LNCAP (cell line): ENCODE measurements around the gene TTC12.

Experiments used
- TF ChIP-seq, protein P1 (sequence below): fragments of 450-650 bp; IDR thresholded peaks from 2 replicates; pipeline ENCODE4 v1.5.1; 2017; ENCODE audit warnings: mild to moderate bottlenecking

TTC12 gene

GRCh38 chr11:113351068-113351450 lies 36.7 kb downstream of the TTC12 start:
- TF ChIP-seq, protein P1, sequence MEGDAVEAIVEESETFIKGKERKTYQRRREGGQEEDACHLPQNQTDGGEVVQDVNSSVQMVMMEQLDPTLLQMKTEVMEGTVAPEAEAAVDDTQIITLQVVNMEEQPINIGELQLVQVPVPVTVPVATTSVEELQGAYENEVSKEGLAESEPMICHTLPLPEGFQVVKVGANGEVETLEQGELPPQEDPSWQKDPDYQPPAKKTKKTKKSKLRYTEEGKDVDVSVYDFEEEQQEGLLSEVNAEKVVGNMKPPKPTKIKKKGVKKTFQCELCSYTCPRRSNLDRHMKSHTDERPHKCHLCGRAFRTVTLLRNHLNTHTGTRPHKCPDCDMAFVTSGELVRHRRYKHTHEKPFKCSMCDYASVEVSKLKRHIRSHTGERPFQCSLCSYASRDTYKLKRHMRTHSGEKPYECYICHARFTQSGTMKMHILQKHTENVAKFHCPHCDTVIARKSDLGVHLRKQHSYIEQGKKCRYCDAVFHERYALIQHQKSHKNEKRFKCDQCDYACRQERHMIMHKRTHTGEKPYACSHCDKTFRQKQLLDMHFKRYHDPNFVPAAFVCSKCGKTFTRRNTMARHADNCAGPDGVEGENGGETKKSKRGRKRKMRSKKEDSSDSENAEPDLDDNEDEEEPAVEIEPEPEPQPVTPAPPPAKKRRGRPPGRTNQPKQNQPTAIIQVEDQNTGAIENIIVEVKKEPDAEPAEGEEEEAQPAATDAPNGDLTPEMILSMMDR = no peak

DNA sequence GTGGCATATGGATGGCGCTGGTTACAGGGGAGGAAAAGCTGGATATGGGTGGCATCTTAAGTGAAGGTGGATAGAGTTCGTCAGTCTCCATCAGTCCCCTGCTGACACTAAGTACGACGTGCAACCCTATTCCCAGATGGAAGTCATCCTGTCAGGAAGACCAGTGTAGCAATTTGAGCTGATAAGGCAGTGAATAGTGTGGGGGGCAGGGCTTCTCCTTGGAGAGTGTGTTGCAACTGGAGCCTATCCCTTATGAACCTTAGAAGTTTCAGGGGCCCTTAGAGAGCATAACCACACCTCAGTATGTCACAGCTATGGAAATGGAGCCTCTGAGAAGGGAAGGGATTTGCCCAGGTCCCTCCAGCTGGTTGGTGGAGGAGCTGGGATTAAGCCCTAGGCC lies 37.1 kb downstream of the TTC12 start:
- TF ChIP-seq, protein P1 = no peak

- TF ChIP-seq, protein P1 = no peak
These were observed 41.8 kb downstream of the TTC12 start for GRCh38 chr11:113356203-113356602.

DNA sequence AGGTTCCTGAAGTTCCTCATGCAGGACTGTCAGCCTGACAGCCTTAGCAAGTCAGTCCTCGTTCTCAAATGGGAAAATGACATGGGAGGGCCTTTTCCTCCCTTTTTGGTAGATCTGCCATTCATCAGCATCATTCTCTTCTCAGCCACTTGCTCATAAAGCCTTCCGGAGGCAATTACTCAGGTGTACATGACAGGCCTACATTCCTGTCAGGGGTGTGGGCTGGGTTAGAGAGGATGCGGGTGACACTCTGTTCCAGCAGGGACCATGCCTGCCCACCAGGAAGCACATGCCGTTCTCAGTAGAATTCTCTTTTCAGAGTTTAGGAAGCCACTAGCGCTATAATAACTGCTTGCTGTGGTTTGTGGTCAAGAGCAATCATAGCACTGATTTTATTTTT lies 49.0 kb downstream of the TTC12 start:
- TF ChIP-seq, protein P1 = no peak

DNA sequence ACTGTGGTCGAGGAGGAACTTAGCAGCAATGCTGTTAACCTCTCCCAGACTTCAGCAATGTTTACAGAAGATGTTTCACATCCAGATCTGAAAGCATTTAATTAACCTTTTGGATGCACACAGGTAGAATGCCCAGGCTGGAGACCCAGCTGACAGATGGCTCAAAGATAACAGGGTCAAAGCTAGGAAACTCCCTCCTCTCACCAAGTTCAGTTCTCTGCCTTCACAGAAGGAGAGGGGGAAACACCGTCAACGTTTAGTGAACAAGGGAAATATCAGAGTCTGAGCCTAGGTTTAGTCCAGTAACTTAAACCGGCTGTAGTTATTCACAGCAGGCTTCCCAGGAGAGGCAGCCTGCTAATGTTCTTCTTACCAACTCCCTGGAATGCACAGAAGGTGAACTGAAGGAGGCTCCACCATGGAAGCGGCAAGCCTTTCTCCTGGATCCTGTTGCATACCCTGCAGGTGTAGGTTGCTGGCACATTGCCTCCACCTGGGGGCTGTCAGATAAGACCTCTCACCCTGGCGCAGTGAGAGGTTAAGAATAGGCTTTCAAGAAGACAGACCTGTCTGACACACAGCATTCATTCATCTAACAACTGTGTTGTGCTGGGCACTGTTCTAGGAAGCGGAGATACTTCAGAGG lies 49.7 kb downstream of the TTC12 start:
- TF ChIP-seq, protein P1 = no peak

DNA sequence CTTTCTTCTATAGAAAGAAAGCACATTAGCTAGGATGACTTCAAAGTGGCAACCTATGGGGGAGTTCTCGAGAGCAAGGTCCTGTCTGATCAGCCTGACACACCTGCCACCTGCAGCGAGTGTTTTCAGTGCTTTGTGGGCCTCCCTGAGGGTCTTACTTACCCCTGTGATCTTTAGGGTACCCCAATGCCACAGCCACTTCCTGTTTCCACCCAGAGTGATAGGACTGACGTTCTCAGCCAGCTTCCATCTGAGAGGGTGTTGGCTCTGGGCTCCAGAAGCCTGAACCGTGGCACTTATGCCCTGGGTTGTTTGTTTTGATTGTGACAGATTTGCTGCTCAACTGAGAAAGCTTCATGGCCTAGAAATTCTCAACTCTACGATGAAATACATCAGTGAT lies 51.5 kb downstream of the TTC12 start:
- TF ChIP-seq, protein P1 = no peak

- TF ChIP-seq, protein P1 = no peak
These were observed 55.0 kb downstream of the TTC12 start for GRCh38 chr11:113369411-113369810.

- TF ChIP-seq, protein P1 = no peak
These were observed 56.3 kb downstream of the TTC12 start for GRCh38 chr11:113370634-113371033.
